Measurements from ENCODE around the gene RNU11. TPM values are rescaled to one million over a fixed set of nuclear protein-coding genes. Genes with fewer than 3 reads are reported as not detected.

Gene RNU11
- total and polyA plus RNA-seq, 2 donors (not counting 3 experiments of a cell fraction or from before 2014, with no cell fraction given), result not detected

DNA sequence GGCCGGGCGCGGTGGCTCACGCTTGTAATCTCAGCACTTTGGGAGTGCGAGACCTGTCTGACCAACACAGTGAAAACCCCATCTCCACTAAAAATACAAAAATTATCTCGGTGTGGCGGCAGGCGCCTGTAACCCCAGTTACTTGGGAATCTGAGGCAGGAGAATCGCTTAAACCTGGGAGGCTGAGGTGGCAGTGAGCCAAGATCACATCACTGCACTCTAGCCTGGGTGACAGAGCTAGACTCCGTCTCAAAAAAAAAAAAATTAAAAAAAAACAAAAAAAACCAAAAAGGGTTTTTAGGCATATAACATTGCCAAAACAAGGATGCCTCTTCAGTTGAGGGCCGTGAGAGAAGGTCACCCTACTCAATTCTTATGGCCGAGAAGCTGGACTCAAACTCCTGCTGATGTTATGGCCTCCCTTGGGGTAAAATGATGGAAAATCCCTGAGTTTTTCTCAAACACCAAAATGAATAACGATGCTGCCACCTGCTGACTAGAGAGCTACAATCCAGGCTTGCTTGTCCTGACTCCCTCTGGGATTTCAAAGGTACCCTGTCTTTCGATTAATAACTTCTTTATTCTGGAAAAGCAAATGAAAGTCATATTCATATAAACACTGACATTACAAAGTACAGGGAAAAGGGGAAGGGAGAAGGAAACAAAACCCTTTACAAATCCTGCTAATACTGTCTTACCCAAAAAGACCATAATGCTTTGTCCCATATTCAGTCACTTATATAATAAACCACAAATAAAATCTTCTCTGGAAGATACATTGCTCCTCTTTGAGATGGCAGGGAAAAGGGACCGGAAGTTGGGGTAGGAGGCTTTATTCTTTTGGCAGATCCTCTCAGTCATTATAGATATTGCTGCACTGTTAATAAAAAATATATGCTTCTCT lies 45.6 kb upstream of the RNU11 start:
- ChIA-PET POLR2A (interaction anchor here (1.3 to 3.1 kb wide), 2 partner anchors 21 to 23 kb away, joined by 5 to 20 read pairs; no protein-coding TSS in a partner anchor), CTCF (interaction anchor here (0.7 to 6.1 kb wide), 47 partner anchors 8 to 745 kb away, joined by 3 to 192 read pairs (median 5); partner anchors contain the start of genes ATP5IF1, MED18, PHACTR4 and RAB42)
- peak; percentile 95 for FAIRE-seq
- no peaks in the 10 kb centered on the region for H3K9me3 ChIP-seq (replicated peaks; ENCODE audit: control insufficient read depth, insufficient read depth, low read length)
- H3K4me1 ChIP-seq (ENCODE audit: control insufficient read depth, extremely low read depth, insufficient read depth, low read length), result peaks cover 8% of the 10 kb centered on the region
- H2AFZ ChIP-seq (ENCODE audit: low read depth, low read length), result no peak overlapping the region
- no peaks in the 10 kb centered on the region for H3K9me1 ChIP-seq (replicated peaks; ENCODE audit: control insufficient read depth, extremely low read depth, insufficient read depth, low read length)
- no TSS peak for BruUV-seq (replicated peaks)
- no peak overlapping the region for H3K4me2 ChIP-seq (ENCODE audit: insufficient read depth, low read length)
- DNase-seq (ENCODE audit: low read depth, low spot score), result peak; percentile 72
- no peaks in the 10 kb centered on the region for H3K79me2 ChIP-seq (ENCODE audit: control insufficient read depth, insufficient read depth, low read length)
- peaks cover 0 to 2% of the 10 kb centered on the region in 2 experiments for H3K36me3 ChIP-seq (ENCODE audit: control insufficient read depth in 2 of 2, extremely low read depth in 1 of 2, insufficient read depth in 2 of 2, low read length in 2 of 2)
- no peak overlapping the region for H3K27ac ChIP-seq (ENCODE audit: insufficient read depth, low read depth, low read length)
- dilution Hi-C loops (cut with MboI; ENCODE audit: extremely low pct_ligation_motif_present, low sequenced_read_pairs), result loop anchor here (25.0 kb wide), 1 partner anchor 340 kb away; the partner anchor contains the start of gene SESN2
- H4K20me1 ChIP-seq (replicated peaks; ENCODE audit: control insufficient read depth, extremely low read depth, insufficient read depth, low read length), result no peaks in the 10 kb centered on the region
- H3K9ac ChIP-seq (replicated peaks; ENCODE audit: extremely low read depth, insufficient read depth, low read length), result no peak overlapping the region
- no peak for TF ChIP-seq MYC (IDR thresholded peaks at IDR 0.05; ENCODE audit: low read depth, low read length)
- TF ChIP-seq, protein P1, sequence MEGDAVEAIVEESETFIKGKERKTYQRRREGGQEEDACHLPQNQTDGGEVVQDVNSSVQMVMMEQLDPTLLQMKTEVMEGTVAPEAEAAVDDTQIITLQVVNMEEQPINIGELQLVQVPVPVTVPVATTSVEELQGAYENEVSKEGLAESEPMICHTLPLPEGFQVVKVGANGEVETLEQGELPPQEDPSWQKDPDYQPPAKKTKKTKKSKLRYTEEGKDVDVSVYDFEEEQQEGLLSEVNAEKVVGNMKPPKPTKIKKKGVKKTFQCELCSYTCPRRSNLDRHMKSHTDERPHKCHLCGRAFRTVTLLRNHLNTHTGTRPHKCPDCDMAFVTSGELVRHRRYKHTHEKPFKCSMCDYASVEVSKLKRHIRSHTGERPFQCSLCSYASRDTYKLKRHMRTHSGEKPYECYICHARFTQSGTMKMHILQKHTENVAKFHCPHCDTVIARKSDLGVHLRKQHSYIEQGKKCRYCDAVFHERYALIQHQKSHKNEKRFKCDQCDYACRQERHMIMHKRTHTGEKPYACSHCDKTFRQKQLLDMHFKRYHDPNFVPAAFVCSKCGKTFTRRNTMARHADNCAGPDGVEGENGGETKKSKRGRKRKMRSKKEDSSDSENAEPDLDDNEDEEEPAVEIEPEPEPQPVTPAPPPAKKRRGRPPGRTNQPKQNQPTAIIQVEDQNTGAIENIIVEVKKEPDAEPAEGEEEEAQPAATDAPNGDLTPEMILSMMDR (IDR thresholded peaks at IDR 0.05; ENCODE audit: extremely low read depth in 1 of 2, insufficient read depth in 1 of 2, low read depth in 1 of 2, low read length in 2 of 2), result peak; percentile 63 to 64
- intact Hi-C loops (cut with micrococcal nuclease), result loop anchor here (1.0 to 2.0 kb wide), 6 partner anchors 50 to 353 kb away; partner anchors contain the start of gene TRNAU1AP
- H3K27me3 ChIP-seq (ENCODE audit: control insufficient read depth in 2 of 2, insufficient read depth in 2 of 2, low read length in 2 of 2), result no peaks in the 10 kb centered on the region
- H3K4me3 ChIP-seq (replicated peaks in 1 of 3; ENCODE audit: insufficient read depth in 1 of 3, low read depth in 1 of 3, low read length in 3 of 3), result no peak overlapping the region

DNA sequence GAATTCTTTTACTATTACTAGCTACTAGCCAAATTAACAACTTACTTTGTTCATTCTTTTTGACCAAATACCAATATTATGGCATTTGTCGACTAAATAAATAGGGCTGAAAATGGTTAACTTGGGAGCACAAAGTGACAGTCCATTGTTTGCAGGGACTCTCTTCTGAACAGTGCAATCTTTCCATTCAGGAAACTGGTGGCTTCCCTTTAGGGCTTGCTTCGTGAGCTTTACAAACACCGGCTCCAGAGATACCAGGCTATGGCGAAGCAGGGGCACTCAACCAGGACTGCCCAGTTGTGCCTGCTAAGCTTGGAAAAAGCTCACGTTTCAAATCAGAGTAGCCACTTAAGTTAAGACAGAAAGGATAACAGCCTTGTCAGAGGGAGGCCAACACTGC lies 44.0 kb upstream of the RNU11 start:
- dilution Hi-C loops (cut with MboI; ENCODE audit: extremely low pct_ligation_motif_present, low sequenced_read_pairs), result loop anchor here (25.0 kb wide), 1 partner anchor 342 kb away; the partner anchor contains the start of gene SESN2
- Histone ChIP-seq H3K9me1 (replicated peaks; ENCODE audit: control insufficient read depth, extremely low read depth, insufficient read depth, low read length) (no peaks in the 10 kb centered on the region), H3K36me3 (ENCODE audit: control insufficient read depth in 2 of 2, extremely low read depth in 1 of 2, insufficient read depth in 2 of 2, low read length in 2 of 2) (peaks cover 0 to 2% of the 10 kb centered on the region in 2 experiments), H3K27me3 (ENCODE audit: control insufficient read depth in 2 of 2, insufficient read depth in 2 of 2, low read length in 2 of 2) (no peaks in the 10 kb centered on the region), H3K27ac (ENCODE audit: insufficient read depth, low read depth, low read length) (no peak overlapping the region), H3K4me3 (replicated peaks in 1 of 3; ENCODE audit: insufficient read depth in 1 of 3, low read depth in 1 of 3, low read length in 3 of 3) (no peak overlapping the region), H4K20me1 (replicated peaks; ENCODE audit: control insufficient read depth, extremely low read depth, insufficient read depth, low read length) (no peaks in the 10 kb centered on the region), H3K79me2 (ENCODE audit: control insufficient read depth, insufficient read depth, low read length) (no peaks in the 10 kb centered on the region), H3K9me3 (replicated peaks; ENCODE audit: control insufficient read depth, insufficient read depth, low read length) (no peaks in the 10 kb centered on the region), H3K9ac (replicated peaks; ENCODE audit: extremely low read depth, insufficient read depth, low read length) (no peak overlapping the region), H3K4me1 (ENCODE audit: control insufficient read depth, extremely low read depth, insufficient read depth, low read length) (peaks cover 8% of the 10 kb centered on the region), H3K4me2 (ENCODE audit: insufficient read depth, low read length) (no peak overlapping the region), H2AFZ (ENCODE audit: low read depth, low read length) (no peak overlapping the region)
- intact Hi-C loops (cut with micrococcal nuclease), result no loop called here
- DNase-seq (ENCODE audit: low read depth, low spot score), result no peak
- ChIA-PET POLR2A (interaction anchor here (3.1 kb wide), 1 partner anchor 23 kb away, joined by 20 read pairs; no protein-coding TSS in a partner anchor), CTCF (interaction anchor here (1.1 to 6.1 kb wide), 8 partner anchors 10 to 356 kb away, joined by 3 to 192 read pairs (median 34); no protein-coding TSS in a partner anchor)
- no TSS peak for BruUV-seq (replicated peaks)
- TF ChIP-seq JUN (IDR thresholded peaks at IDR 0.05; ENCODE audit: borderline replicate concordance, insufficient read depth, insufficient read length, low read depth), result no peak
- no peak for TF ChIP-seq POLR2AphosphoS5 (IDR thresholded peaks at IDR 0.05; ENCODE audit: insufficient read depth, low read depth, low read length)
- no peak for TF ChIP-seq MYC (IDR thresholded peaks at IDR 0.05; ENCODE audit: low read depth, low read length)
- TF ChIP-seq, protein P1 (IDR thresholded peaks at IDR 0.05; ENCODE audit: extremely low read depth in 1 of 2, insufficient read depth in 1 of 2, low read depth in 1 of 2, low read length in 2 of 2), result no peak
- no peak for TF ChIP-seq EZH2 (IDR thresholded peaks at IDR 0.05; ENCODE audit: borderline replicate concordance, low read depth, low read length, severe bottlenecking)
- TF ChIP-seq GATA2 (IDR thresholded peaks at IDR 0.05; ENCODE audit: insufficient read depth, insufficient read length, low read depth, low read length), result no peak
- TF ChIP-seq POLR2A (IDR thresholded peaks at IDR 0.05; ENCODE audit: low read depth, low read length), result no peak
- no peak for TF ChIP-seq FOS (IDR thresholded peaks at IDR 0.05; ENCODE audit: borderline replicate concordance, insufficient read depth, low read length)
- TF ChIP-seq, protein P2, sequence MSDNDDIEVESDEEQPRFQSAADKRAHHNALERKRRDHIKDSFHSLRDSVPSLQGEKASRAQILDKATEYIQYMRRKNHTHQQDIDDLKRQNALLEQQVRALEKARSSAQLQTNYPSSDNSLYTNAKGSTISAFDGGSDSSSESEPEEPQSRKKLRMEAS (IDR thresholded peaks at IDR 0.05; ENCODE audit: insufficient read depth, insufficient read length), result no peak
- no peak for FAIRE-seq
